DOHH2 (cell line): ENCODE measurements around the gene NEK5.
"Not testable (repeated sequence)": the region's sequence is repeated elsewhere in the genome, so short reads cannot be mapped to it uniquely, and the experiment has no call there.

Experiments
- H3F3A ChIP-seq: fragments of 200-600 bp; sonication (generic), shearing (Covaris generic); 2 replicates; pipeline ENCODE4 v1.6.0; 2016; ENCODE audit warnings: antibody characterized with exemption, mild to moderate bottlenecking; ENCODE audit not compliant: control insufficient read depth, insufficient read depth
- H3K27ac ChIP-seq: fragments of 200-600 bp; sonication (generic); 2 replicates; pipeline ENCODE4 v1.5.1; 2014; ENCODE audit warnings: low read depth, mild to moderate bottlenecking, low read length, moderate library complexity
- H3K27me3 ChIP-seq: fragments of 200-600 bp; sonication (generic); 2 replicates; pipeline ENCODE4 v1.6.1; 2014; ENCODE audit warnings: mild to moderate bottlenecking, low read length, mixed read lengths; ENCODE audit not compliant: control insufficient read depth
- H3K36me3 ChIP-seq: fragments of 200-600 bp; sonication (generic); 2 replicates; pipeline ENCODE4 v1.6.1; 2014; ENCODE audit warnings: mild to moderate bottlenecking, low read length, moderate library complexity, mixed read lengths; ENCODE audit not compliant: control insufficient read depth
- H3K4me1 ChIP-seq: fragments of 200-600 bp; sonication (generic); 2 replicates; pipeline ENCODE4 v1.6.1; 2014; ENCODE audit warnings: mild to moderate bottlenecking, low read length, mixed read lengths; ENCODE audit not compliant: control insufficient read depth
- H3K4me2 ChIP-seq: fragments of 200-600 bp; sonication (generic); 2 replicates; pipeline ENCODE4 v1.6.0; 2014; ENCODE audit warnings: mild to moderate bottlenecking, low read length, moderate library complexity
- H3K4me3 ChIP-seq: fragments of 200-600 bp; sonication (generic); 2 replicates; pipeline ENCODE4 v1.5.1; 2014; ENCODE audit warnings: mild to moderate bottlenecking, low read length, mixed read lengths
- H3K79me2 ChIP-seq: fragments of 200-600 bp; sonication (generic); 2 replicates; pipeline ENCODE4 v1.6.1; 2014; ENCODE audit warnings: mild to moderate bottlenecking, low read length, mixed read lengths; ENCODE audit not compliant: control insufficient read depth
- H3K9me2 ChIP-seq: fragments of 200-600 bp; sonication (generic); replicated peaks from 2 replicates; pipeline ENCODE4 v1.6.1; 2014; ENCODE audit warnings: mild to moderate bottlenecking, low read length, mixed read lengths; ENCODE audit not compliant: control insufficient read depth
- H3K9me3 ChIP-seq: fragments of 200-600 bp; sonication (generic); 2 replicates; pipeline ENCODE4 v1.6.1; 2014; ENCODE audit warnings: antibody characterized with exemption, low read length, mixed read lengths; ENCODE audit not compliant: control insufficient read depth, insufficient read depth
- H4K20me1 ChIP-seq: fragments of 200-600 bp; sonication (generic); 2 replicates; pipeline ENCODE4 v1.6.0; 2014; ENCODE audit warnings: low read depth, mild to moderate bottlenecking, antibody characterized with exemption, low read length, moderate library complexity; ENCODE audit not compliant: control insufficient read depth, insufficient read depth
- EZH2phosphoT487 ChIP-seq: fragments of 200-600 bp; sonication (generic); IDR thresholded peaks from 2 replicates; pipeline ENCODE4 v1.6.1; 2017; ENCODE audit warnings: borderline replicate concordance, mild to moderate bottlenecking, antibody characterized with exemption, low read length, moderate library complexity, mixed read lengths
- TF ChIP-seq, protein P1 (sequence below): fragments of 200-600 bp; sonication (generic); IDR thresholded peaks from one replicate; pipeline ENCODE4 v1.5.1; 2014; ENCODE audit warnings: antibody characterized with exemption, mild to moderate bottlenecking, low read depth, low read length; ENCODE audit not compliant: poor library complexity, severe bottlenecking

The NEK5 gene

GRCh38 chr13:52033039-52033438 lies 95.8 kb downstream of the NEK5 start:
- H3K4me1 ChIP-seq: no peaks in the 10 kb centered on the region
- H3K27ac ChIP-seq: no peak overlapping the region
- no peaks in the 10 kb centered on the region for H3K27me3 ChIP-seq
- TF ChIP-seq EZH2phosphoT487: no peak
- TF ChIP-seq, protein P1, sequence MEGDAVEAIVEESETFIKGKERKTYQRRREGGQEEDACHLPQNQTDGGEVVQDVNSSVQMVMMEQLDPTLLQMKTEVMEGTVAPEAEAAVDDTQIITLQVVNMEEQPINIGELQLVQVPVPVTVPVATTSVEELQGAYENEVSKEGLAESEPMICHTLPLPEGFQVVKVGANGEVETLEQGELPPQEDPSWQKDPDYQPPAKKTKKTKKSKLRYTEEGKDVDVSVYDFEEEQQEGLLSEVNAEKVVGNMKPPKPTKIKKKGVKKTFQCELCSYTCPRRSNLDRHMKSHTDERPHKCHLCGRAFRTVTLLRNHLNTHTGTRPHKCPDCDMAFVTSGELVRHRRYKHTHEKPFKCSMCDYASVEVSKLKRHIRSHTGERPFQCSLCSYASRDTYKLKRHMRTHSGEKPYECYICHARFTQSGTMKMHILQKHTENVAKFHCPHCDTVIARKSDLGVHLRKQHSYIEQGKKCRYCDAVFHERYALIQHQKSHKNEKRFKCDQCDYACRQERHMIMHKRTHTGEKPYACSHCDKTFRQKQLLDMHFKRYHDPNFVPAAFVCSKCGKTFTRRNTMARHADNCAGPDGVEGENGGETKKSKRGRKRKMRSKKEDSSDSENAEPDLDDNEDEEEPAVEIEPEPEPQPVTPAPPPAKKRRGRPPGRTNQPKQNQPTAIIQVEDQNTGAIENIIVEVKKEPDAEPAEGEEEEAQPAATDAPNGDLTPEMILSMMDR: no peak
- no peak overlapping the region for H3K4me3 ChIP-seq
- no peaks in the 10 kb centered on the region for H4K20me1 ChIP-seq
- H3K4me2 ChIP-seq: no peak overlapping the region
- peaks cover 18% of the 10 kb centered on the region for H3K36me3 ChIP-seq
- H3K79me2 ChIP-seq: no peaks in the 10 kb centered on the region
- no peaks in the 10 kb centered on the region for H3K9me3 ChIP-seq
- no peaks in the 10 kb centered on the region for H3F3A ChIP-seq
- H3K9me2 ChIP-seq: no peaks in the 10 kb centered on the region

- not testable (repeated sequence) for H3K9me2 ChIP-seq, H3K27ac ChIP-seq, H3K27me3 ChIP-seq, H3K4me3 ChIP-seq, H3K4me1 ChIP-seq, H4K20me1 ChIP-seq, H3K4me2 ChIP-seq, H3K9me3 ChIP-seq, H3F3A ChIP-seq
- Histone ChIP-seq H3K36me3 (peaks cover 31% of the 10 kb centered on the region), H3K79me2 (peaks cover 15% of the 10 kb centered on the region)
Measured at GRCh38 chr13:52030401-52030800, 98.5 kb downstream of the NEK5 start.

DNA sequence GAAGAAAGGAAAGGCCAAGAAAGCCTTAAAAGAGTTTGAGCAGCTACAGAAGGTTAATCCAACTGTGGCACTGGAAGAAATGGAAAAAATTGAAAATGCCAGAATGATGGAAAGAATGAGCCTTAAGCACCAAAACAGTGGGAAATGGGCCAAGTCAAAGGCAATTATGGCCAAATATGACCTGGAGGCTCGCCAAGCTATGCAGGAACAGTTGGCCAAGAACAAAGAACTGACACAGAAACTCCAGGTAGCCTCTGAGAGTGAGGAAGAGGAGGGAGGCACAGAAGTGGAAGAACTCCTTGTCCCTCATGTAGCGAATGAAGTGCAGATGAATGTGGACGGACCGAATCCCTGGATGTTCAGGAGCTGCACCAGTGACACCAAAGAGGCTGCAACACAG lies 99.3 kb downstream of the NEK5 start:
- no peaks in the 10 kb centered on the region for H3F3A ChIP-seq

DNA sequence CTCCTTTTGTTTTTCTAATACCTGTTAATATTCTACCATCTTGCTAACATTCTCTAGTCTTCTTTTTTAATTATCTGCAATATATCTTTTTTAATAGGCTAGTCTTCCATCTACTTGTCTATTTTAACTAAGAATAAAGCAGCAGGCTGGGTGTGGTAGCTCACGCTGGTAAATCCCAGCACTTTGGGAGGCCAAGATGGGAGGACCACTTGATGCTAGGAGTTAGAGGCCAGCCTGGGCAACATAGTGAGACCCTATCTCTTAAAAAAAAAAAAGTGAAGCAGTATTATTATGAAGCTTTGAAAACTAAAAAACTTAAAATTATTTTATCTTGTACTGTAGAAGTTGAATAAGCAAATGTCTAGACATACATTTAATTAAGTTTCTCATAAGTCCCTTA lies 101.0 kb downstream of the NEK5 start:
- H3K27ac ChIP-seq: no peak overlapping the region
- no peak overlapping the region for H3K4me3 ChIP-seq
- no peaks in the 10 kb centered on the region for H3K9me3 ChIP-seq
- no peaks in the 10 kb centered on the region for H3K4me1 ChIP-seq
- peaks cover 18% of the 10 kb centered on the region for H3K79me2 ChIP-seq
- H3K27me3 ChIP-seq: no peaks in the 10 kb centered on the region
- no peak overlapping the region for H3K4me2 ChIP-seq
- peaks cover 48% of the 10 kb centered on the region for H3K36me3 ChIP-seq
- no peaks in the 10 kb centered on the region for H3F3A ChIP-seq
- TF ChIP-seq EZH2phosphoT487: no peak
- TF ChIP-seq, protein P1: no peak
- H3K9me2 ChIP-seq: no peaks in the 10 kb centered on the region
- no peaks in the 10 kb centered on the region for H4K20me1 ChIP-seq

More for the DNA sequence above, 99.3 kb downstream of the NEK5 start:
- Histone ChIP-seq H3K4me3 (no peak overlapping the region), H3K36me3 (peaks cover 39% of the 10 kb centered on the region), H3K9me3 (no peaks in the 10 kb centered on the region), H3K27ac (no peak overlapping the region), H3K4me1 (no peaks in the 10 kb centered on the region), H3K79me2 (peaks cover 18% of the 10 kb centered on the region), H3K27me3 (no peaks in the 10 kb centered on the region), H3K4me2 (no peak overlapping the region), H4K20me1 (no peaks in the 10 kb centered on the region), H3K9me2 (no peaks in the 10 kb centered on the region)
- no peak for TF ChIP-seq EZH2phosphoT487
- TF ChIP-seq, protein P1: no peak
